Activated CD4-positive, alpha-beta T cell treated with anti-CD3 and anti-CD28 coated beads, Interleukin-2, Interleukin-6, amounts not matched to agents 100 ng/mL and 50 ng/mL, durations not matched to agents 16 hours and 8 hours (primary cell): ENCODE measurements around the gene FAM72B.
A peak's percentile ranks its signal among the peaks of the same experiment; 100 is the strongest.
"Not testable (repeated sequence)": the region's sequence is repeated elsewhere in the genome, so short reads cannot be mapped to it uniquely, and the experiment has no call there.

Source experiments
- DNase-seq: peaks from one replicate; pipeline ENCODE4 v3.0.0-alpha.2; 2020

The FAM72B gene

DNA sequence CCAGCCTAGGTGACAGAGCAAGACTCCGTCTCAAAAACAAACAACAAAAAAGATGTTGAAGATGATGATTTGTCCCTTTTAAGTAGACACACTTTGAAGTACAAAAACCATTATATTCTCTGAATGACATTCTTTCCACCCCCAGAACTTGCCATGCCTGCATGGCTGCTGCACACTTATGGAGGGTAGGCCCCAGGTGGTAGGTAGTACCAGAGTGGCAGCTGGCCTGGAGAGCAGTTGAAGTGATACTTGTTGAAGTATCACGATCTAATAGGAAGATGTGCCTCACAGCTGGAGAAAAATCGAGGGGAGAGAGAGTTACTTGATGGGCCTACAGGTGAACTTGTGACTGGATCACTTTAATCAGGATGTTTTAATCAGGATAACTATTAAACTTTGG is 15.6 kb upstream of the FAM72B start:
- not testable (repeated sequence) for DNase-seq

DNA sequence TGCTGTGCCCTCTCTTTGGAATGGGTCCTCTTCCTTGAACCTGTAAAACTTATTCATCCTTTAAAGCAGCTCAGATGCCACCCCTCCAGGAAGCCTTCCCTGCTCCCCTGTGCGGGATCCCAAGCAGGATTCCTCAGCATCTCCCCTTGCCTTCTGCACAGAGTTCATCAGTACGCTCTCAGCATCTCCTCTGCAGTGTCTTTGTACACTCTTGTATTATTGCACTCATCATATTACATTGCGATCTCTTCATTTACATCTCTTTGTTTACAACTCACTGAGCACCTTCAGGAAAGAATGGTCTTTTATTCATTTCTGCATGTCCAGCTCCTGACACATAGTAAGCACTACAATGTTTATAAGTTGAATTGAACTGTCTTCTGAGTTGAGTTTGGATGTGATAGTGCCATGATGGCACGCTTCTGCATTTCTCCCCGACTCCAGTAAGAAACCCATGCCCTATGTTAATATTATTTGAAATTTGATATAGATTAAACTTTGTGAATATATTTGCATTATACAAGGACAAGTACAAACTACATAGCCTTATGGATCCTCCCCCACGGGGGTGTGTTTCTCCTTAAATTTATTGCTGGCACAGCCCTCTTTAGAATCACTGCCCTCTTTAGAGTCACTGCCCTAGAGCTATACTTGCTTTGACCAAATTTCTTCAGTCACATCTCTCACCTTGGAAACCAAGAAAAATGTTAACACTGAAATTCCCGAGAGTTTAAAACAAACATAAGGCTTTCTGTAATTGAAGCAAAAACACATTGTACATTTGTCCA is 13.1 kb upstream of the FAM72B start:
- not testable (repeated sequence) for DNase-seq

DNA sequence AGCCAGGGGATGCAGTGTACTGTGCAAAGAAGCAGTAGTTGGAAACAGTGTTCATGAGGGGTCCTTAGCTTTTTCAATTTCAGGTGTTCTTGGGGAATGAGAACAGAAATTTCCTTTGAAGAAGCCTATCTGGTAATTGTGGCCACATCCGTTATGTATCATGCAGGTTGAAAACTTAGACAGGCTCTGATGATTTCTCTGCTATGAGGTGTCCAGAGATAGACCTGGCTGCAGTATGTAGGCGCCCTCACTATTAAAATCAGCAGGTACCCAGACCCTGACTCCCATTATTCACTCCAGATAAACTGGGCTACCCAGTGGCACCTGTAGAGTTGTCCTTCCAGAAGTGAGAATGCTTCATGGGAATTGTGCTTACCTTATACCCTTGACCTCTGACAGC is 8.4 kb upstream of the FAM72B start:
- DNase-seq: not testable (repeated sequence)

DNA sequence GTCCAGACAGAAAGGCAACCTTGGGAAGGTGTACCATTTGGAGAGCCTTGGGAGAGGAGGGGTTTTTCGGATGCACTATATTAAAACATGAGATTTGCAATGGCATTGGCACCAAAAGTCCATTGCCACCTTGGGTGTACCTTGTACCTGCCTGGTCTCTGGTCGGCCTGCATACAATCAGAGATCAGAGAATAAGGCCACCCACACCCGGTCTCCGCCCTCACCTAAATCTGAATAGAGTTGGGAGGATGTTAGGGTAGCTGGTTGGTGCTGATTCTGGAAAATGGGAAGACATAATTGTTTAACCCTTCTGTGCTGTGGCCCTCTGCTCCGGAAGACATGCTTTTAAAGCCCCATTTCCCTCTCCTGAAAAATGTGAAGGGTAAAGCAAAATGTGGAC is 3.8 kb upstream of the FAM72B start:
- not testable (repeated sequence) for DNase-seq

DNA sequence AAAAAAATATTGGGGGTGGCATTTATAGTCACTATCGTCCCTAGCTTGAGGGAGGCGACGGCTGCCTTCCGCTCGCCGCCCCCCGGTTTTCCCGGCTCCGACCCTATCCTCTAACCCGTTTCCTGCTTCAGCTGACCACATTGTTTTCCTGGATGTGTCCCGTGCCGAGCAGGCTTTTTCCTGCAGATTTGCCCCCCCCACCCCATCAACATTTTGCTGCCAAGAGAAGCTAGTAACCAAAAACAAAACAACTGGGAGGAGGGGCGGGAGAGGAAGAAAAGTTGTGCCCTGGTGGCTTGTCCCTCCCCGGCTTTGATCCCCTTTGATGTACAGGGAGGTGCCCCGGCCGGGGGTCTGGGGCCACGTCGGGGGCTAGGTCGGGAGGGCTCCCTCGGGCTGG is 2.1 kb upstream of the FAM72B start:
- not testable (repeated sequence) for DNase-seq

DNA sequence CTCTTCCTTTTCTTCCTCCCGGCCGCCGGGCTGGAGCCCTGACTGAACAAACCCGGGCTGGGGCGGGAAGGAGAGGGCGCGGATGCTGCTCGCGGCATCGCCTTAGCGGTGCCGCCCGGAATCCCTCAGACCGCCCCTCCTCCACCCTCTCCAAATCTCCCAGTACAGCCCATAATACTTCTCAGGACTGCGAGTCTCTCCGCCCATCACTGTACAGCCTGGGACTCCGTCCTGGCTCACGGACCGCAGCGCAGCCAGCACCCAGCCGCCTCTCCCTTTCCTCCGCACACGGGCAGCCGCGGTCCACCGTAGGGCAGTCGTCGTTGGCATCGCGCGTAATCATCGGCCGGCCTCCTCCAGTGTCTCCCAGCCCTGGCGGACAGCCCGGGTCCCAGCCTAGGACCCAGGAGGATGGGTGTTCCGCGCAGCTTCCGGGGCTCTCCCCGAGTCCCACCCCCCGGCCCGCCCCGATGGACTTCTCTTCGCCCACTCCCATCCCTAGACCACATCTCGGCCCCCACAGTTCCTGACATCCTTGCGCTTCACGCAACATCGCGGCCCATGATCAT is 1.1 kb upstream of the FAM72B start:
- not testable (repeated sequence) for DNase-seq

DNA sequence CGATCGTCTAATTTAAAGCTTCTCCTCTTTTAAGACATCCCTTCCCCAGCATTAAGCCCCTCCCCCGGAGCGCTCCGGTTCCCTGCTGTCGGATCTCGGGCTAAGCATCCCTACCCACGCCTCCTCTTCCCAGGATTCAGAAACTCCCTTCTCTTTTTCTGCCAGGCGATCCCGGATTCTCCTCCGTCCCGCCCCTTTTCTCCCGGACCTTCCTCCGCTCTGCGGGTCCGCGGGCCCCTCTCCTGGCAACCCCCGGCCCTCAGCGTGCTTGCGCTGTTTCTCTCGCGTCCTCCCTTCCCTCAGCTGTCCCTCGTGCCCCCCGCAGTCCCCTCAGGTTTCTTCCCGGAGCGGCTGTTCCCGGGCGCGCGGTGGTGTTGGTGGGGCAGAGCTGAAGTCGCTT is 273 bp downstream of the FAM72B start:
- DNase-seq: peak; percentile 2

DNA sequence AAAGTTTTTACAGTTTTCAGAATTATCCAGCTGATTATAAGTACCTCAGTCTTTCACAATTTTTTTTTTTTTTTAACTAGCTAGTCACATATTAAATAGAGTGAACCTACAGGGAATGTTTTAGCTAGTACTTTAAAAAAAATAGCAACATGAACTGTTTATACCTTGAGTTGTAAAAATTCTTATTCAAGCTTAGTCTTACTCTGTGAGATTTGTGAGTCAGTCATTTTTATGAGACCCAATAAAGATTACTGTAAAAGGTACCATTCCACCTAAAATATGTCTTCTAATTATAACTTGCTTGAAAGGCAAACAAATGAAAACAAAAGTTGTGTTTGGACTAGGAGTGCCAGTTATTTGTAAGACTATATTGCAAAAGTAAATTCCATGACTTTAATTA is 5.9 kb downstream of the FAM72B start:
- DNase-seq: not testable (repeated sequence)

DNA sequence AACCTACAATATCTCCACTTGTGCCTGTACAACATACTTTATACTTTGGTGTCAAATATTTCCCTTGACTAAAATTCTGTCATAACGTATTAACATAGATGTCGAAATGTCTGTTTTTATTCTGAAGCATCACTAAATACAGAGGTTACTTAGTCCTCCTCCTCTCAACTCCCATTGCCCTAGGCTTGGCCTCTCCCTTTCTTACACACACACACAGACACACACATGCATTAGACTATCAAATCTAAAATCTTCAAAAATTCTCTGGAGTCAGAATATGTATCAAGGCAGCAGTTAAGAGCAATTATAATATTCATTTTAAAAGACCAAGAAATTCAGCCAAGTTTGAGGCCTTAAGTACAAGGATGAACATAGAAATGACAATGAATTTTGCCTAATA is 7.5 kb downstream of the FAM72B start:
- not testable (repeated sequence) for DNase-seq

DNA sequence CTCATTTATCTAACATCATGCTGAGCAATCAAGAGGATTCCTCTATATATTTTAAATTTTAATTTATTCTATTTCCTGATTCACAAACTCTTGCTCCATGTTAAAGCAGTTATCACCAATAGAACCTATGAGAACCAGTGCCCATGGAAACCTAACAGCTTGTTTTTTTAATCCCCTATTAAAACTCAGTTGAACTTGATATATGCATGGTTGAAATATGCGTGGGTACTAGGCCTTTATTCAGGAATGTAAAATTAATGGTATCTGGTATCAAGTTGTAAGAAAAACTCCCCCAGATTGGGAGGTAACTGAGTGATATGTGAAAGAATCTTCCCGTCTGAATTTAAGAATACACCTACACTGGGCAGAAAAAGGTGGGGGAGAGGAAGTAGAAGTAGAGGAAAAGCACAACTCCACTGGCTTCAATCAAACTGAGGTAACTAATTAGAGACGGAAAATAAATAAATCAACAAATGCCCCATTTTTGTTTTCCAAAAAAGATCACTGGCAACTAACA is 15.9 kb downstream of the FAM72B start:
- DNase-seq: not testable (repeated sequence)

DNA sequence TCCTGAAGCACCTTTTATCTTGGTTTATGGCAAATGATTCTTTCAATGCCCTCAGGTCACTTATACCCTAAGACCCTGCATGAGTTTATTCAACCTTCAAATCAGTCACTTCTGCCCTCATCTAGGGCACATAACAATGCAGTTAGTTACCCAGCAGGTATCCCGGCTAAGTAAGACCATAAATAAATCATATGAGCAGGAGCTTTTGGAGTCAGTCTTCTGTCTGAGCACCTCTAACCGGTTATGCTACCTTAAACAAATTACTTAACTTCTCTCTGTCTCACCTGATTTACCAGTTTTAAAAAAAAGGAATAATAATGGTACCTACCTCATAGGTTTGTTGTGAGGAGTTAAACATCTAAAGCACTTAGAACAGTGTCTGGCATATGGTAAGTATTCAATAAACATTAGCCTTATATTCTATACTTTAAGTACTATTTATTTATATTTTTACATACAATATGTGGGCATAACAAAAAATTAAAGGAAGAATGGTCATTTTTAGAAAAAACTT is 16.9 kb downstream of the FAM72B start:
- not testable (repeated sequence) for DNase-seq

DNA sequence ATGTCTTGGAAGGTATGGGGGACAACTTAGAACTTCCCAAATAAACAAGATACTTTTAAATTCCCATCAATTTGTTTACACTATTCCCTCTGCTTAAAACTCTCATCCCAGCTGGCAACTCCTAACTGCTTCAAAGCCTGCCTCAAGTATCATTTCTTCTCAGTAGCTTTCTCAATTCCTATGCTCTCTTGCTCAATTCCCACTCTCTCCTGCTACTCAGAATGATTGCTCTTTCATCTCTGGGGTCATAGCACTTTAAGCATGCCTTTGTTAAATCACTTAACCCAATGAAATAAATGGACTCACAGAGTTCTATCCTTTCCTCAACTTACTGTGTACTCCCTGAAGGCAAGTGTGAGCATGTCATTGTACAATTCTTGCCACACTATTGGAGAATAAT is 18.8 kb downstream of the FAM72B start:
- DNase-seq: not testable (repeated sequence)

DNA sequence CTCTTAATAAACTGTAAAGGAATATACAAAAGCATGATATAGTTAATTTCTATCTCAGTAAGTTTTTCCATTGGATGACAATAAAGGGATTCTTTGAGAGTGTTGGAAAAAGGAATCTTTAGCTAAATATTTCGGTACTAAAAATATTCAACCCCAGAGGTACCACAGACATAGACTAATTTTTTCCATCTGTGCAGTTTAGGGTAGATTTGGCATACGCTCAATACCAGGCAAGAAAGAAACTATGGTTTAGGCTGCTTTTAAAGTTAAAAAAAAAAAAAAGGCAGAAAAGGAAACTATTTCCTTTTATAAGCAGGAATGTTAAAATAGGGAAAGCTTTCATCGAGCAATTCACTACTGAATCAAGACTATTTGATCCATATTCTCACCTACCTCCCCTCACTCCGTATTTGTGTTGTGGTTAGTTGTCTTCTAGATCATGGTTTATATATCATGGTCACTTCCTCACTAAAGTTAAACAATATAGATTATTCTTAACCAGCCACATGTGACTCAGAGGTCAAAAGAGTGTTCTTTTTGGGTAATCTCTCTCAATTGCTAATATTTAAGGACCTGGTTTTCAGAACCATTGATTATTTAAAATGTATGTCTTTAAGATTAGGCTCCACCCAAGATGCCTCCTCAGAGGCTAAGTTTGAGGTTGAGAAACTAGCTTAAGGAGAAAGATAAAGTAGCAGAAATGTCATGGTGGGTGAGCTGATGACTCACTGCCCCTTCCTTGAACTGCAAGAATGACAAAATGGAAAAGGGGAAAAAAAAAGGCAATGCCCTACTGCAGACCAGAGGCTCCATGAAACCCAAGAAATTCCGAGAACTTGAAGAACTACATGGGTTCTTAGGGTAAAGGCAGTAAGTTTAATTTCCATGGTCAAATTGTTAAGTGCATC is 20.0 kb downstream of the FAM72B start:
- DNase-seq: not testable (repeated sequence)

DNA sequence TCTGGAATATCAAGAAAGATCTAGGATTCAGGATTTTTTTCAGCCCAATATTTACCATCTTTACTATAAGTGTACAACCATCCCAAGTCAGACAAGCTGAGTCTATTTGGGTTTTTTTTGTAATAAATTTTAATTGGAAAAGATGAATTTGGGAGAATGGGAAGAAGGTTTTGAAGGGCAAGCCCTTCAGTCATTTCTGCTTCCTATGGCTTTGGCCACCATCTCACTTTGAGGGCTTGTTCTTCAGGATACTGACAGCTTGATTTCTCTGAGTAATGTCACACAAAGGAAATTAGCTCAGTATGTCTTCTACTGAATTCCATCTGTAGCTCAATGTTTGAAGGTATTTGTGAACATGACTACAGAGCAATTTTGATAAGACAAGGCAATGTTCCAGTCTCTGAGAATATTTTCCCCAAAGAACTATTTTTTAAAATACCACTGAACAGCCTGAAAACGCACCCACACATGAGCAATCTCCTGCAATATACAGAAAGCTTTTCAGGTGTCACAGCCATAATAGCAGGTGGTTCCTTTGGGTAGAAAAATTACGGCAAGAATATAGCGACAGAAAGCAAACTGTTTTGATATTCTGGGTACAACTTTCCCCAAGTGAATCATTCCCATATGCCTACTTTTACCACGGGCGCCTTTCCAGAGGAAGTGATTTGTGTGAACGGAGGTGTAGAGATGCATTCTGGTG is 22.8 kb downstream of the FAM72B start:
- DNase-seq: not testable (repeated sequence)

DNA sequence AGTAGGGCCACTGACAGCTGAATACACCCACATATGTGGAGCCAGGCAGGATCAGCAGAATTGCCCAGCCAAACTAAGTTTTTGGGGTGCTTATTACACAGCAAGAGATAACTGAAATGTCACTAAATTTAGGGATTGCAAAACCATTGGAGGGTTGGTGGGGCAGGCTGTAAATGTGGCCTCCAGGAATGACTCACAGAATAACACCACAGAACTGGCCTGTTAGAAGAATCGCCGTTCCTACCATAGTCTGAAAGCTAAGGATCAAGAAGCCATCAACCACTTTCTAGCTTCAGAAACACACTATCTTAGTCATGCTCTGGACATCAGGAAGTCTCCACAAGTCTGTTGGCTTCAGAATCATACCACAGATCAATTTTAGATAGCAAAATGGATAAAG is 24.0 kb downstream of the FAM72B start:
- DNase-seq: not testable (repeated sequence)

DNA sequence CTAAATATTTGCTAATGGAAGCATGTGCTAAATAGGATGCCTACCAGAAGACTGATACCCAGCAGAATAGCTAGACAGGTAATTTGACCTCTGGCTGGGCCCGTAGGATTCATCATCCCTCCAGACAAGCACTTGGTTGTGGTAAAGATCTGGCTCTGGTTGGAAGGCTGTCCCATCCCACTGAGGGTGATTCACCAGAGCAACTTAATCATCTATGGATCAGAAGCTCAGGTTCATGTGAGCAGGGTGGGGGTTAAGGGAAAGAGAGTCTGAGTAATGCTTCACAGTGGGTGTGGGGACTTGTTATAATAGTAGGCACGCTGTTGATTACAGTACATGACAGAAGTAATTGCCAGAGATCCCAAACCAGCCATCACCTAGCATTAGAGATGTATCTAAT is 26.5 kb downstream of the FAM72B start:
- DNase-seq: not testable (repeated sequence)

DNA sequence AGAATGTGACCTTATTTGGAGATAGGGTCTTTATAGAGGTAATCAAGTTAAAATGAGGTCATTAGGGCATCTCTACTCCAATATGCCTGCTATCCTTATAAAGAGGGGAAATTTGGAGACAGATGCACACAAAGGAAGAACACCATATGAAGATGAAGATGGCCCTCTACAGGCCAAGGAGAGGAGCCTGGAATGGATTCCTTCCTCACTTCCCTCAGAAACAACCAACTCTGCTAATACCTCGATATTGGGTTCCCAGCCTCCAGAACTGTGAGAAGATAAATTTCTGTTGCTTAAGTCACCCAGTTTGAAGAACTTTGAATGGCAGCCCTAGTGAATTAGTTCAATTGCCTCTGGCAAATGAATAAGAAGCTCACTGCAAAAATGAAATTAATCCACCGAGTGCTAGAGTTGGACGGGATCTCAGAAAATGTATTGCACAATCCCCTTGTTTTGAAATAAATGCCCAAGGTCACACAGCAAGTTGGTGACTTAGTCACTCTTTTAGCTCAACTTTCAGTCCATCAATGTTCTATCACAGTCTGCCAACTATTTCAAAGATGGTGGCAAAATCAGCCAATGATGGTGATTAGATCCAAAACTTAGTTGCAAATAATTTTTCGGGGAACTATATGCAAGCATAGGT is 27.1 kb downstream of the FAM72B start:
- DNase-seq: not testable (repeated sequence)

DNA sequence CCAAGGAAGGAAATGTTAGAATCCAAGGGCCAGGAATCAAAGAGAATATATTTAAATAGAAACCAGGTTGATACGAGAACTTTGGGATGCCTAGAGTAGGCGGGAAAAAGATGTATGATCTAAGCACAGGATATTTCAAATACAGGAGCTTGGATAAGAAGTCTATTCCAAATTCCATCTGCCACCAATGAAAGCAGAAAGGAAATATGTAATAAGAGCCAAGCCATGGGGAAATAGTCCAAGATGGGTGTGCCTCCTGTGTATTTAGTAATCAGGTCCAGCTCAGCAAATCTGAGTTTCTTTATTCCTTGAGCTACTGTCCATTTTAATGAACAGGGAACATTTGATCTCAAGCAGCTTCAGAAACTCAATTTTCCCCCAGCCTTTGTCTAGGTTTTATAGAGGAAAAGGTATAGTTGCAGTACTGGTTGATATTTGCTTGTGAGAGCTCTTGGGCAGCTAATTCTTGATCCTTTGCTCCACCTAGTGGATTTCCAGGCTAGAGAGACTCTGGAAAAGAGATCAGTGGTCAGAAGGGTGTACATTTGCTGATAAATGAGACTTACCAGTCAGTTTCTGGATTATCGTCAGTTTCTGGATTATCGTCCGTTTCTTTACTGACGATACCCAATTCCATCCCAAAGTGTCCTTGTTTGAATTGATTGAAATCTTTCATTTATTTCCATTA is 28.3 kb downstream of the FAM72B start:
- DNase-seq: not testable (repeated sequence)

DNA sequence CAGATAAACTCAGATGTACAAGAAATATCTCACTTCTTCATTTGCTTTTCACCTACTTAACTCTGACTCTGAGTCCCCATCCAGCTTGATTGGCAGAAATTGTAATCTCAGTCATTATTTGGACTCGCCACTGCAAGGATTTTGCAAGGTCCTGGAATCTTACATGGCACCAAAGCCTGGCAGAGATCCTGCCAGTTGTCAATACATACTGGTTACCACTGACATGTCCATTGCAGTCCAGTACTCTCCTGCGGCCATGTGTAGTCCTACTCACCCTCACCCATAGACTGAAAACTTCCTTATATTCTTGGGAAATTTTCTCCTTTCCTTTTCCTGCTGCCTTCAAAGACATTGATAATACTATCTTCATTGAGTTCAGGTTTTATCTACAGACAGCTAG is 29.3 kb downstream of the FAM72B start:
- not testable (repeated sequence) for DNase-seq

DNA sequence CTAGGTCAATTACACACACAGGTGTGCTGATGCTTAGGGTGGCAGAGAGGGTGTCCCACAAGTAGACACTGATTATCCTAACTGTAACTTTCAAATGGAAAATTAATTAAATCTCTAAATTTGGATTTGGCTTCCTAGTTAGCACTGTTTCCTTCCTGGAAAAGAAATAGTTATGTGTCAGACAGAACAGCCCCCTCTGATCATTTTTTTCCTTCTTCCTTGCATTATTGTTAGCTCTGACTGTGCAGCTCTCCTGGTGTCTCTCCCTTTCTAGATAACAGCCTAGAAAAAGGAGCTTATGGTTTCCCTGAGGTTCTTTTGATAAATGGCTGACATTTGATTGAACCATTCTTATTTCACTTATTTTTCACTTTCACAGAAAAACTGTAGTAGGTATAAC is 31.4 kb downstream of the FAM72B start:
- not testable (repeated sequence) for DNase-seq

DNA sequence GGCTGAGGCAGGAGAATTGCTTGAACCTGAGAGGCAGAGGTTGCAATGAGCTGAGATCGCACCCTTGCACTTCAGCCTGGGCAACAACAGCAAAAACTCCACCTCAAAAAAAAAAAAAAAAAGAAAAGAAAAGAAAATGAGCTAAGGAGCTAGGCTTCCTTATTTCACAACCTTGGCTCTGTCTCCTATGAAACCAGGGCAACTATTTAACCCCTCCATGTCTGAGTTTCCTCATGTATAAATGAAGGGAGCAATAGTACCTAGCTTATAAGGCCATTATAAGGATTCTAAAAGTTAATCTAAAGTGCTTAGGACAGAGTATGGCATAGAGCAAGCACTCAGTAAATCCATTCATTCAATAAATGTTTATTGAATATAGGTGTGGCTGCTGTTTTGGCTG is 32.8 kb downstream of the FAM72B start:
- DNase-seq: not testable (repeated sequence)
